H1 (cell line): ENCODE data around the gene ZNF346. TPM values are rescaled to one million over a fixed set of nuclear protein-coding genes. Genes with fewer than 3 reads are reported as not detected.

Experiments used
- CTCF ChIA-PET: fragments of 300-600 bp; sonication (Branson Sonifier 250); formaldehyde crosslinking; loops from one replicate; lab custom pipeline; 2021; ENCODE audit not compliant: partially characterized antibody; lab: Charles Lee
- POLR2A ChIA-PET: fragments of 300-600 bp; sonication (Branson Sonifier 250); formaldehyde crosslinking; loops from one replicate; lab custom pipeline; 2021; ENCODE audit warnings: inconsistent platforms; ENCODE audit not compliant: partially characterized antibody; lab: Charles Lee
- DNase-seq, 2 experiments: peaks; one replicate each; pipeline versions ENCODE4 v3.0.0 to v3.0.0-alpha.2; 2010 to 2022; ENCODE audit warnings: low spot score in 2 of 2, low read depth in 1 of 2, mixed read lengths in 1 of 2
- FAIRE-seq: peaks from 2 replicates; lab custom pipeline; 2011; peaks lifted over from hg19 to GRCh38; lab: Jason Lieb, UNC
- H2AFZ ChIP-seq: 2 replicates; pipeline ENCODE4 v1.8.1; 2012; ENCODE audit warnings: low read length, inconsistent platforms
- H2AK5ac ChIP-seq: 2 replicates; pipeline ENCODE4 v1.6.1; 2013; ENCODE audit warnings: low read depth, low read length
- H2BK120ac ChIP-seq: replicated peaks from 2 replicates; pipeline ENCODE3; 2013; ENCODE audit warnings: low read depth, low read length, inconsistent platforms
- H2BK12ac ChIP-seq: 2 replicates; pipeline ENCODE4 v1.6.1; 2013; ENCODE audit warnings: low read depth, low read length
- H2BK15ac ChIP-seq: 2 replicates; pipeline ENCODE4 v1.6.1; 2013; ENCODE audit warnings: low read length
- H2BK20ac ChIP-seq: 2 replicates; pipeline ENCODE4 v1.6.1; 2013; ENCODE audit warnings: low read length
- H2BK5ac ChIP-seq: 2 replicates; pipeline ENCODE4 v1.6.1; 2013; ENCODE audit warnings: low read depth, low read length
- H3K14ac ChIP-seq: 2 replicates; pipeline ENCODE4 v1.6.1; 2013; ENCODE audit warnings: inconsistent platforms; ENCODE audit not compliant: insufficient read length
- H3K18ac ChIP-seq: 2 replicates; pipeline ENCODE4 v1.6.1; 2013; ENCODE audit warnings: low read length; ENCODE audit errors: extremely low read depth
- H3K23ac ChIP-seq: 2 replicates; pipeline ENCODE4 v1.6.1; 2013; ENCODE audit warnings: inconsistent platforms; ENCODE audit not compliant: insufficient read length
- H3K23me2 ChIP-seq: 2 replicates; pipeline ENCODE4 v1.6.1; 2013; ENCODE audit warnings: low read depth, low read length
- H3K27ac ChIP-seq: 2 replicates; pipeline ENCODE4 v1.6.1; 2011; ENCODE audit warnings: low read depth, low read length, inconsistent platforms
- H3K27me3 ChIP-seq, 4 experiments: replicated peaks in 1 of 4; 1 replicate in 1 of 4; 2 replicates in 3 of 4; pipeline versions ENCODE4 v1.6.1 to v1.8.1; 2011 to 2013; ENCODE audit warnings: low read length in 3 of 4, mild to moderate bottlenecking in 3 of 4, inconsistent platforms in 2 of 4, mixed read lengths in 2 of 4, moderate library complexity in 1 of 4; ENCODE audit not compliant: control insufficient read depth in 3 of 4, insufficient read depth in 3 of 4; ENCODE audit errors: extremely low read depth in 1 of 4
- H3K36me3 ChIP-seq, 4 experiments: 2 replicates each; pipeline versions ENCODE4 v1.6.1 to v1.8.1; 2011 to 2013; ENCODE audit warnings: mild to moderate bottlenecking in 4 of 4, low read length in 3 of 4, moderate library complexity in 2 of 4, control low read depth in 1 of 4, inconsistent platforms in 1 of 4; ENCODE audit not compliant: insufficient read depth in 4 of 4, control insufficient read depth in 2 of 4
- H3K4ac ChIP-seq: replicated peaks from 2 replicates; pipeline ENCODE3; 2013; ENCODE audit warnings: low read length, low read depth, mixed read lengths, inconsistent platforms; ENCODE audit not compliant: insufficient read length
- H3K4me1 ChIP-seq, 4 experiments: replicated peaks in 1 of 4; 1 replicate in 1 of 4; 2 replicates in 3 of 4; pipeline versions ENCODE4 v1.6.1 to v1.8.1; 2011 to 2013; ENCODE audit warnings: low read length in 3 of 4, inconsistent platforms in 2 of 4, mixed read lengths in 1 of 4; ENCODE audit not compliant: insufficient read depth in 4 of 4, control insufficient read depth in 3 of 4
- H3K4me2 ChIP-seq, 2 experiments: 2 replicates each; pipeline versions ENCODE4 v1.6.1 to v1.8.1; 2011 to 2013; ENCODE audit warnings: low read depth in 2 of 2, low read length in 2 of 2, control low read depth in 1 of 2, inconsistent platforms in 1 of 2, mild to moderate bottlenecking in 1 of 2; ENCODE audit not compliant: insufficient read depth in 1 of 2
- H3K4me3 ChIP-seq, 4 experiments: fragments of 200-600, 300-600 bp in 1 of 4; sonication (generic), shearing (Covaris generic), sonication (Bioruptor Twin) in 1 of 4; 2 replicates each; pipeline versions ENCODE4 v1.5.1 to v1.8.1; 2011 to 2016; ENCODE audit warnings: low read length in 4 of 4, low read depth in 3 of 4, control low read depth in 2 of 4, inconsistent platforms in 2 of 4, mild to moderate bottlenecking in 2 of 4, mixed read lengths in 1 of 4, moderate library complexity in 1 of 4; ENCODE audit not compliant: insufficient read depth in 2 of 4; ENCODE audit errors: extremely low read depth in 1 of 4
- H3K56ac ChIP-seq: replicated peaks from 2 replicates; pipeline ENCODE3; 2013; ENCODE audit warnings: low read depth, mild to moderate bottlenecking, mixed read lengths, low read length, inconsistent platforms; ENCODE audit not compliant: insufficient read length
- H3K79me1 ChIP-seq: 2 replicates; pipeline ENCODE4 v1.6.1; 2013; ENCODE audit warnings: low read depth, low read length, control low read depth
- H3K79me2 ChIP-seq, 2 experiments: 2 replicates each; pipeline versions ENCODE4 v1.6.1 to v1.8.1; 2012 to 2013; ENCODE audit warnings: low read length in 2 of 2, mild to moderate bottlenecking in 2 of 2, inconsistent platforms in 1 of 2; ENCODE audit not compliant: insufficient read depth in 2 of 2, control insufficient read depth in 1 of 2
- H3K9ac ChIP-seq, 4 experiments: replicated peaks in 1 of 4; 1 replicate in 1 of 4; 2 replicates in 3 of 4; pipeline versions ENCODE4 v1.6.1 to v1.8.1; 2011 to 2013; ENCODE audit warnings: low read depth in 3 of 4, low read length in 3 of 4, control low read depth in 2 of 4, mild to moderate bottlenecking in 2 of 4, moderate library complexity in 2 of 4, inconsistent platforms in 1 of 4; ENCODE audit errors: extremely low read depth in 1 of 4
- H3K9me3 ChIP-seq, 2 experiments: 2 replicates each; pipeline versions ENCODE4 v1.6.1 to v1.8.1; 2012 to 2013; ENCODE audit warnings: mild to moderate bottlenecking in 2 of 2, moderate library complexity in 2 of 2, control low read depth in 1 of 2, inconsistent platforms in 1 of 2, low read depth in 1 of 2, low read length in 1 of 2, mixed read lengths in 1 of 2; ENCODE audit not compliant: insufficient read depth in 2 of 2
- H4K20me1 ChIP-seq, 2 experiments: replicated peaks in 1 of 2; 2 replicates each; pipeline versions ENCODE3 to v1.8.1; 2011 to 2013; ENCODE audit warnings: inconsistent platforms in 2 of 2, low read length in 2 of 2, mild to moderate bottlenecking in 1 of 2; ENCODE audit not compliant: insufficient read depth in 2 of 2, control insufficient read depth in 1 of 2
- H4K5ac ChIP-seq: 2 replicates; pipeline ENCODE4 v1.6.1; 2013; ENCODE audit warnings: low read length, low read depth, mixed read lengths, inconsistent platforms; ENCODE audit not compliant: insufficient read length
- H4K8ac ChIP-seq: 2 replicates; pipeline ENCODE4 v1.8.0; 2013; ENCODE audit warnings: mild to moderate bottlenecking, moderate library complexity, low read length, inconsistent platforms; ENCODE audit not compliant: insufficient read depth; ENCODE audit errors: extremely low read depth
- H4K91ac ChIP-seq: replicated peaks from 2 replicates; pipeline ENCODE3; 2013; ENCODE audit warnings: low read length, mixed read lengths, inconsistent platforms; ENCODE audit not compliant: insufficient read length
- SIRT6 ChIP-seq: IDR thresholded peaks from one replicate; pipeline ENCODE4 v1.7.1; 2012; ENCODE audit warnings: low read length, inconsistent platforms
- TEAD4 ChIP-seq: IDR thresholded peaks from 2 replicates; pipeline ENCODE4 v1.6.1; 2012; ENCODE audit warnings: low read depth, low read length, inconsistent platforms, mixed read lengths
- WGBS, 2 experiments: shearing (Covaris generic) in 1 of 2; methylation state at CpG; one replicate each; pipeline versions ENCODE4 v1.1.6 to v1.1.7; 2013 to 2015; ENCODE audit warnings: low lambda C conversion rate in 2 of 2, mixed read lengths in 2 of 2, inconsistent platforms in 1 of 2, low coverage in 1 of 2, missing lambda C conversion rate in 1 of 2; ENCODE audit not compliant: insufficient replicate concordance in 2 of 2, insufficient coverage in 1 of 2, insufficient read length in 1 of 2; ENCODE audit errors: extremely low coverage in 1 of 2, missing lambda C conversion rate in 1 of 2; 5-methylcytosine and 5-hydroxymethylcytosine counted together
- polyA plus RNA-seq, 7 experiments: library from polyadenylated mRNA; depleted of rRNA in 3 of 7; stranded (reverse) in 5 of 7; unstranded in 2 of 7; fragments of >200 nt in 5 of 7; fragments of 200-250 nt in 2 of 7; gene quantifications; 1 replicate in 5 of 7; 2 replicates in 1 of 7; 4 replicates in 1 of 7; pipeline versions ENCODE4 v1.2.1 to v1.2.3, GENCODE V29; 2011 to 2013; ENCODE audit warnings: missing spikeins in 2 of 7, mixed read lengths in 2 of 7
- total RNA-seq: library from RNA; stranded (reverse); fragmentation: NEBNext Ultra II Directional; extraction: Animal tissue kit (Norgen Biotek cat#: 25700); gene quantifications from 2 replicates; pipeline ENCODE4 v1.2.1, GENCODE V29; 2021

The ZNF346 gene
- total and polyA plus RNA-seq, 2 of the 8 experiments (the other 6 are each of a cell fraction or from before 2014, with no cell fraction given), result 19.9 to 20.8 TPM

- H3K4me1 ChIP-seq, result peaks cover 0 to 11% (median 8%) of the 10 kb centered on the region in 4 experiments; a peak in 4 of 7 replicates
- 87% methylated on average over 10 of the region's 12 CpGs; no CpG with 5 or more reads in 1 of the 2 experiments for WGBS, 2 experiments
- H4K5ac ChIP-seq, result no peak overlapping the region
- no peak overlapping the region for H3K14ac ChIP-seq
- no peak overlapping the region for H3K9ac ChIP-seq
- H3K23me2 ChIP-seq, result no peaks in the 10 kb centered on the region
- H3K4ac ChIP-seq, result no peak overlapping the region
- H2AFZ ChIP-seq, result no peak overlapping the region
- H3K79me2 ChIP-seq, result 0 out of 4 replicates have a peak, but pooled peaks cover 0 to under 1% of the 10 kb centered on the region in 2 experiments
- no peaks in the 10 kb centered on the region for H3K27me3 ChIP-seq
- no peak overlapping the region for H2AK5ac ChIP-seq
- no peak overlapping the region for H3K18ac ChIP-seq
- H3K4me2 ChIP-seq, result no peak overlapping the region
- H2BK15ac ChIP-seq, result no peak overlapping the region
- TF ChIP-seq SIRT6, result no peak
- no peak for TF ChIP-seq TEAD4
- POLR2A ChIA-PET, result interaction anchor here (0.6 to 1.2 kb wide), 4 partner anchors 34 to 93 kb away, joined by 3 to 5 read pairs (median 4); no protein-coding TSS in a partner anchor
- no peak overlapping the region for H2BK12ac ChIP-seq
- H3K4me3 ChIP-seq, result no peak overlapping the region
- H3K27ac ChIP-seq, result no peak overlapping the region
- no peak for FAIRE-seq
- peaks cover 3 to 8% of the 10 kb centered on the region in 2 experiments for H4K20me1 ChIP-seq
- no peak overlapping the region for H2BK5ac ChIP-seq
- no peak overlapping the region for H4K91ac ChIP-seq
- DNase-seq, result no peak
- H2BK20ac ChIP-seq, result no peak overlapping the region
- H3K79me1 ChIP-seq, result peaks cover 7% of the 10 kb centered on the region
- H3K9me3 ChIP-seq, result no peaks in the 10 kb centered on the region
- H2BK120ac ChIP-seq, result no peak overlapping the region
- H3K56ac ChIP-seq, result no peak overlapping the region
- CTCF ChIA-PET, result interaction anchor here (1.7 to 9.4 kb wide), 2 partner anchors 17 to 24 kb away, joined by 5 to 100 read pairs; no protein-coding TSS in a partner anchor
- peaks cover 18 to 35% (median 26%) of the 10 kb centered on the region in 4 experiments; a peak in 7 of 8 replicates for H3K36me3 ChIP-seq
- no peak overlapping the region for H3K23ac ChIP-seq
- H4K8ac ChIP-seq, result no peak overlapping the region
Measured at GRCh38 chr5:177094224-177095087, 72.0 kb downstream of the ZNF346 start.
